ENCODE measurements around the gene ARHGEF26.

- TF ChIP-seq CTCF (IDR thresholded peaks at IDR 0.05; ENCODE audit: low read depth, low read length) (no peak), POLR2A (IDR thresholded peaks at IDR 0.05; ENCODE audit: extremely low read depth, insufficient read length) (no peak), MAX (IDR thresholded peaks at IDR 0.05; ENCODE audit: low read depth, low read length) (no peak), MYC (IDR thresholded peaks at IDR 0.05; ENCODE audit: low read depth, low read length) (no peak)
Observed at GRCh38 chr3:154274348-154274747, 153.2 kb downstream of the ARHGEF26 start.
